ENCODE measurements around the gene FAM114A1.

GRCh38 chr4:38873290-38873944, 5.8 kb downstream of the FAM114A1 start:
- TF ChIP-seq CTCF (IDR thresholded peaks at IDR 0.05; ENCODE audit: low read depth, low read length) (peak; percentile 21; the same call in 1 of the 2 replicates), EZH2phosphoT487 (IDR thresholded peaks at IDR 0.05; ENCODE audit: low read depth) (no peak)

Data from OCI-LY3 (cell line).